ENCODE data around the gene AQP4. TPM values are rescaled to one million over a fixed set of nuclear protein-coding genes. Genes with fewer than 3 reads are reported as not detected.

The AQP4 gene
- polyA plus RNA-seq, 6 donors from 2014 or later = not detected

DNA sequence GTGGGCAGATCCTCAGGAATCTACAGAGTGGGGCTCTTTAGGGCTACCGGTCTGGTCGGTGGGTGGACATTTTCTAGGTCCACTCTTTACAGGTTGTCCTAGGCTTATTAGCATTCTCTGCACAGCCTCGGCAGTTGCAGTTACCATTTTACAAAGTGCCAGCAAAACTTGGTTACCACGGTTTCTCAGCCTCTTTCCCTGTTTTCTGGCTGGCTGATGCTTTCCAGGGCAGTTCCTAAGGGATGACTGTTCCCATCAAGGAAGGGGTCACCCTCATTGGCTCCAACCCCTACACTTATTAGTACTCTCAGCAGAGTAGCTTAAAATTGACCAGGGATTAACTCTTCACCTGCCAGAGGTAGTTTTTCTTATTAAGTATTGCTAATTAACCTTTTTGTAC lies 2.0 kb upstream of the AQP4 start:
- DNase-seq = no peak
- no peaks in the 10 kb centered on the region for H3K4me1 Mint-ChIP-seq
- no peak overlapping the region for H3K27ac Mint-ChIP-seq
- peaks cover 0 to 5% (median 2%) of the 10 kb centered on the region in 7 donors for H3K9me3 Mint-ChIP-seq
- no peak for ATAC-seq (ENCODE audit: low read depth in 2 of 2)
- peaks cover 23 to 33% (median 28%) of the 10 kb centered on the region in 3 donors for H3K27me3 Mint-ChIP-seq
- peaks cover 0 to 7% of the 10 kb centered on the region in 2 donors for H3K36me3 Mint-ChIP-seq
- H3K4me3 Mint-ChIP-seq = no peak overlapping the region

DNA sequence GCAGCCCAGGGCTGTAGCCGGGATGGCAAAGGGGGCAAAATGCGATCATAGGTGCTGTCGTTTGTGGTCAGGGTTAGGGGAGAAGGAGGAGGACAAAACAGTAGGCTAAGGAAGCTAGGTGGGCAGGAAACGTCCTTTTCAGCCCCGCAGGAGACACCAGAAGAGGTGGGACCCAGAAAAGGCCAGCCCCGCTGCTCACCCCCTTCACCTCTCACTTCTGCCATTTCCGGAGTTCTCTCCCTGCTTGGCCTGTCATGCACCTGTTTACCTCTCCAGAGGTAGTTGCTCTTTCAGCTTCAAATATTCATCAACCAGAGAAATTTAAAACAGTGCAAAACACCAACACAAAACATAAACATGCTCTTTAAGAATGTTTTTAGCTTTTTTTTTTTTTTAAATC lies 849 bp downstream of the AQP4 start:
- no peak for DNase-seq
- H3K27me3 Mint-ChIP-seq = peaks cover 28 to 35% (median 33%) of the 10 kb centered on the region in 3 donors
- H3K4me1 Mint-ChIP-seq = no peaks in the 10 kb centered on the region
- no peak for ATAC-seq (ENCODE audit: low read depth in 2 of 2)
- H3K27ac Mint-ChIP-seq = no peak overlapping the region
- no peak overlapping the region for H3K4me3 Mint-ChIP-seq
- peaks cover 0 to 7% of the 10 kb centered on the region in 2 donors for H3K36me3 Mint-ChIP-seq
- peaks cover 0 to 5% (median 0%) of the 10 kb centered on the region in 7 donors for H3K9me3 Mint-ChIP-seq

DNA sequence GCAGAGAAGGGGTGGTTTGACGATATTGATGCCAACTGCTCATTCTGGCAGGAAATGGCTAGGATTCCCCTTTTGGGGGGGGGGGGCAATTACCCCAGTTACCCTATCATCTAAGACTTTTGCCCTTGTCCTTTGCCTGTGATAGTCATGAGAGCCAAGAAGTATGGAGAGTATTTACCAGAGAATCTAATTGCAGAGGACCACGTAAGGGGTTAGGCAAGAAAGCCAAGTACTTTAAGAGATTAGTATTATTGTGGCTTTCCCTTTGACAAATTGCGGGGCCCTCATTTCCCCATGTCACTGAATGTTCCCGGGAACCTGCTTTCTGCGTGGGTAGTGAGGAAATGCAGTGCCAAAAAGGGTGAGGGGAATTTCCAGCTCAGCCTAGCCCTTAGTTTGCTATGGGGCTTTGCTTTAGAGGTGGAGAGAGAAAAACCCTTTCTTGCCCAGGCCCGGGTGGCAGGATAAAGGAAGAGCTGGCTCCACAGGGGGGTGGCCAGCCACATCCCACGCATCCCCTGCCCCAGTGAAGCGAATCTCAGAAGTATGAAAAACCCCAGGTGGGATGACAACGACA lies 1.5 kb downstream of the AQP4 start:
- H3K27me3 Mint-ChIP-seq = peaks cover 28 to 35% (median 33%) of the 10 kb centered on the region in 3 donors
- H3K9me3 Mint-ChIP-seq = peaks cover 0 to 5% (median 0%) of the 10 kb centered on the region in 7 donors
- DNase-seq (no peak), ATAC-seq (ENCODE audit: low read depth in 2 of 2) (no peak)
- no peak overlapping the region for H3K4me3 Mint-ChIP-seq
- H3K4me1 Mint-ChIP-seq = no peaks in the 10 kb centered on the region
- H3K27ac Mint-ChIP-seq = peak overlapping the region in 1 of 6 donors; percentile 82
- H3K36me3 Mint-ChIP-seq = peaks cover 0 to 7% of the 10 kb centered on the region in 2 donors

GRCh38 chr18:26863122-26863879 lies 2.2 kb downstream of the AQP4 start:
- peaks cover 0 to 5% (median 0%) of the 10 kb centered on the region in 7 donors for H3K9me3 Mint-ChIP-seq
- H3K27me3 Mint-ChIP-seq = peaks cover 28 to 35% (median 33%) of the 10 kb centered on the region in 3 donors
- no peak overlapping the region for H3K4me3 Mint-ChIP-seq
- ATAC-seq (ENCODE audit: low read depth in 2 of 2) (no peak), DNase-seq (no peak)
- peaks cover 0 to 7% of the 10 kb centered on the region in 2 donors for H3K36me3 Mint-ChIP-seq
- H3K27ac Mint-ChIP-seq = no peak overlapping the region
- no peaks in the 10 kb centered on the region for H3K4me1 Mint-ChIP-seq

DNA sequence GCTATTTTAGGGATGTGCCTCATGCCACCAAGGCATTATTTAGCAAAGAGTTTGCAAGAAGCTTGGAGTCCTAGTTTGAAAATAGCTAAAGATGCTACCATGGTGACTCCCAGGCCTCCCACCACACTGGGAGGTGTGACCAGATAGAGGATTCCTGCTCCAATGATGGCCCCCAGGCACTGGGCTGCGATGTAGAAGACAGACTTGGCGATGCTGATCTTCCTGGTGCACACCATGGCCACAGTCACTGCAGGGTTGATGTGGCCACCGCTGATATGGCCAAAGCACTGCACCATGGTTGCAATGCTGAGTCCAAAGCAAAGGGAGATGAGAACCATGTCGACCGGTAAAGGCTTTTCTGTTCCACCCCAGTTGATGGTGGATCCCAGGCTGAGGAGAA lies 3.4 kb downstream of the AQP4 start:
- no peak for ATAC-seq (ENCODE audit: low read depth in 2 of 2)
- Mint-ChIP-seq H3K4me1 (no peaks in the 10 kb centered on the region), H3K27ac (no peak overlapping the region), H3K4me3 (no peak overlapping the region), H3K27me3 (peaks cover 28 to 35% (median 33%) of the 10 kb centered on the region in 3 donors), H3K36me3 (peaks cover 0 to 7% of the 10 kb centered on the region in 2 donors), H3K9me3 (peaks cover 0 to 5% (median 0%) of the 10 kb centered on the region in 7 donors)
- no peak for DNase-seq

DNA sequence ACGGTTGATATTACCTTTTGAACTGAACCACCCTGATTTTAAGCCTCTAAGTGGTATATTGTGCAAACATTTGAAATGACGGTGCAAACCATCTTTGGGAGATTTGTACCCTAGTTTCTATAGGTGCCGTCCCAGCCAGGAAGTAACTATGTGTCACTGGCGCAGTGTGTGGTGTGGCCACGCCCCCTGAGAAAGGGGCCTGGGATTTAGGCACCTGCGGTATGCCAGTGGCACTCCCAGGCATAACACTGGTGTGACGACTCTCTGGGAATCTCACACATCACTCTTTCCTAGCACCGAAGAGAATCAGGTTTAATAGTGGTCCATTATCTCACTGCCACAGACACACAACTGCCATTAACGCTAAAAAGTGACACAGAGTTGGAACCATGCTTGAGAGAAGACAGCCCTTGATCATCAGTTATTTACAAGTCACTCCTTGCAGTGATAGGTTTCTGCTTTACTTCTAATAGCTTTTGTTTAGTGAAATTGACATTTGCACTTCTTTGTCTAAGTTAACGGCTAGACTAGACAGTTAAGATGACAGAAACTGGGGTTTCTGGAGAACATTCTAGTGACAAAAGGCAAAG lies 11.1 kb downstream of the AQP4 start:
- DNase-seq (no peak), ATAC-seq (ENCODE audit: low read depth in 2 of 2) (no peak)
- Mint-ChIP-seq H3K4me3 (no peak overlapping the region), H3K9me3 (peaks cover 0 to 5% (median 0%) of the 10 kb centered on the region in 7 donors), H3K27ac (no peak overlapping the region), H3K36me3 (no peaks in the 10 kb centered on the region), H3K27me3 (no peaks in the 10 kb centered on the region), H3K4me1 (no peaks in the 10 kb centered on the region)

GRCh38 chr18:26853401-26853800 lies 12.1 kb downstream of the AQP4 start:
- Mint-ChIP-seq H3K4me3 (no peak overlapping the region), H3K4me1 (no peaks in the 10 kb centered on the region)

GRCh38 chr18:26843760-26844159 lies 21.7 kb downstream of the AQP4 start:
- H3K36me3 Mint-ChIP-seq = no peaks in the 10 kb centered on the region
- no peak for DNase-seq
- H3K4me3 Mint-ChIP-seq = no peak overlapping the region
- peaks cover 3 to 24% (median 6%) of the 10 kb centered on the region in 7 donors for H3K9me3 Mint-ChIP-seq
- ATAC-seq (ENCODE audit: low read depth in 2 of 2) = no peak
- H3K27ac Mint-ChIP-seq = no peak overlapping the region
- H3K4me1 Mint-ChIP-seq = no peaks in the 10 kb centered on the region
- no peaks in the 10 kb centered on the region for H3K27me3 Mint-ChIP-seq

More at GRCh38 chr18:26853401-26853800, 12.1 kb downstream of the AQP4 start:
- Mint-ChIP-seq H3K27ac (no peak overlapping the region), H3K9me3 (peaks cover 0 to 5% (median 0%) of the 10 kb centered on the region in 7 donors), H3K27me3 (no peaks in the 10 kb centered on the region), H3K36me3 (no peaks in the 10 kb centered on the region)
- DNase-seq = no peak
- no peak for ATAC-seq (ENCODE audit: low read depth in 2 of 2)

DNA sequence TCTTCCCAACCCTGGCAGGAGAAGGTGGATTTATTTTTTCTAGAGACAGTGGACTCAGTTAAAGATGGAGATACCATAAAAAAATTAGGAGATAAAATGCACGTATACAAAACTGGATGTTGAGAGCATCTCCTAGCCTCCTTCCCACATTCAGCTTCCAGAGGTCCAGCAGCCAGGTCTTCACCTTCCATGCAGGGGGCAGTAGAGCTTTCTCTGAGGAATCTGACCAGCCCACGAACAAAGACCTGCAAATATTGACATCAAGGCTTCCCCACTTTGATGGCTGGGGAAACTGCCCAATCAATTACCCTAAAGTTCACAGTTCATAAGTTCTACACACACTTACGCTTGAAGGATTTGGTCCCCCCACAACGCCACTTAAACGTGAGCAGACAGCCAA lies 24.5 kb downstream of the AQP4 start:
- peaks cover 0 to under 1% (median 0%) of the 10 kb centered on the region in 3 donors for H3K27me3 Mint-ChIP-seq
- H3K36me3 Mint-ChIP-seq = no peaks in the 10 kb centered on the region
- ATAC-seq (ENCODE audit: low read depth in 2 of 2) (no peak), DNase-seq (no peak)
- no peak overlapping the region for H3K27ac Mint-ChIP-seq
- H3K4me1 Mint-ChIP-seq = no peaks in the 10 kb centered on the region
- peaks cover under 1 to 21% (median 6%) of the 10 kb centered on the region in 7 donors for H3K9me3 Mint-ChIP-seq
- no peak overlapping the region for H3K4me3 Mint-ChIP-seq

DNA sequence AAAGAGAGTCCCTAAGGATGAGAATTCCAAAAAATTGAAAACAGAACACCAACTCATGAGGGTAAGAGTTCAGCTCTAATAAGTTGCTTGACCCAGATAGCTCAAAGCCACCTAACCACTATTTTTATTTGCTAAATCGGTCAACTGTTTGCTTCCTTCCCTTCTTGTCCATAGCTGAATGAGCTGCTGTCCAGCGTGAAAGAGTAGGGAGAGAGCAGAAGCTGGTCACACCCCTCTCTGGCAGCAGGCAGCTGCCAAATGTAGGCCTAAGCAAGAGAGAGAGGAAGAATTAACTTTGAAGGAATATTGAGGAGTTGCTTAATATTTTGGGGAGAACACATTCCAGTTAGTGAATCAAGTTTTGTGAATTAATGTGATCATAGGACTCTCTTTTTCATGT lies 25.9 kb downstream of the AQP4 start:
- no peak for DNase-seq
- Mint-ChIP-seq H3K27me3 (peaks cover 0 to 4% (median 0%) of the 10 kb centered on the region in 3 donors), H3K36me3 (no peaks in the 10 kb centered on the region), H3K4me1 (no peaks in the 10 kb centered on the region), H3K4me3 (no peak overlapping the region), H3K27ac (no peak overlapping the region), H3K9me3 (peaks cover 0 to 9% (median 6%) of the 10 kb centered on the region in 7 donors)
- ATAC-seq (ENCODE audit: low read depth in 2 of 2) = no peak

DNA sequence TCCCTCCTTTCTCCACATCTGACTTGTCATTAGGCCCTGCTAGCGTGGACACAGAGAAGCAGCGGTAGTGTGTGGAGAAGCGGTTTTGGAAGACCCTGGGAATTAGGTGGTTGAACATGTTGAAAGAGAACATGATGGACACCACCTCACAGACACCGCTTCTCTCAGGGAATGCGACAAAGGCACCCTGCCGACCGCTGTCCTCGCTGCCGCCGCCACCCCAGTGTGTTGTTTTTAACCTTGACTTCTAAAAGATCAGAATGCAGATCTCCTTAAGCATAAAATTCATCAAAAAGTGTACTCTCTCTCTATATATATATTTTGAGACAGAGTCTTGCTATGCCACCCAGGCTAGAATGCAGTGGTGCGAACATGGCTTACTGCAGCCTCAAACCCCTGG lies 33.2 kb downstream of the AQP4 start:
- Mint-ChIP-seq H3K9me3 (peaks cover 0 to 7% (median 4%) of the 10 kb centered on the region in 7 donors), H3K27ac (no peak overlapping the region), H3K4me1 (no peaks in the 10 kb centered on the region), H3K27me3 (peaks cover 0 to 4% (median 0%) of the 10 kb centered on the region in 3 donors), H3K36me3 (no peaks in the 10 kb centered on the region), H3K4me3 (no peak overlapping the region)
- DNase-seq (no peak), ATAC-seq (ENCODE audit: low read depth in 2 of 2) (no peak)

DNA sequence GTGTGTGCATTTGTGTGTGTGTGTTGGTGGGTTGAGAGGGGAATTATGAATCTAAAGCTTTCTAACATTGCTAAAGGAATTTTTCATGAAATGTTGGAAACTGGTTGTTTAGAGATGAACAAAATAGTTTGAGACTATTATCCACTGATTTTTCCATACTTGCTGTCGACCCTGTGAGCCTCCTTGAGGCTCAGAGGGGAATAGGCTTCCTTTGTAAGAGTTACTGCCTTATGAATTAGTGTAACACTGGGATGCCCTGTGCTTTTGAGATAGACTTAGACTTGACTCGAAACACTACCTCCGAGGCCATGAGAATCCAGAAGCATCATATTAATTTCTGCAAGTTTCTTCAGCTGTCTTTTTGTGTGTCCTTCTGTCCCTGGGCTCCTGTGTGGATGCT lies 37.9 kb downstream of the AQP4 start:
- no peaks in the 10 kb centered on the region for H3K4me1 Mint-ChIP-seq
- ATAC-seq (ENCODE audit: low read depth in 2 of 2) (no peak), DNase-seq (no peak)
- H3K4me3 Mint-ChIP-seq = no peak overlapping the region
- H3K36me3 Mint-ChIP-seq = no peaks in the 10 kb centered on the region
- no peaks in the 10 kb centered on the region for H3K27me3 Mint-ChIP-seq
- peaks cover 0 to 6% (median 3%) of the 10 kb centered on the region in 7 donors for H3K9me3 Mint-ChIP-seq
- H3K27ac Mint-ChIP-seq = no peak overlapping the region

GRCh38 chr18:26826656-26827235 lies 38.8 kb downstream of the AQP4 start:
- H3K27me3 Mint-ChIP-seq = no peaks in the 10 kb centered on the region
- no peaks in the 10 kb centered on the region for H3K36me3 Mint-ChIP-seq
- no peak for ATAC-seq (ENCODE audit: low read depth in 2 of 2)
- DNase-seq = no peak
- peaks cover 0 to 6% (median 3%) of the 10 kb centered on the region in 7 donors for H3K9me3 Mint-ChIP-seq
- H3K27ac Mint-ChIP-seq = no peak overlapping the region
- H3K4me3 Mint-ChIP-seq = no peak overlapping the region
- H3K4me1 Mint-ChIP-seq = no peaks in the 10 kb centered on the region
